ENCODE results near the gene CYB561D1.
"Not testable (repeated sequence)": the region's sequence is repeated elsewhere in the genome, so short reads cannot be mapped to it uniquely, and the experiment has no call there.

The CYB561D1 gene, protein sequence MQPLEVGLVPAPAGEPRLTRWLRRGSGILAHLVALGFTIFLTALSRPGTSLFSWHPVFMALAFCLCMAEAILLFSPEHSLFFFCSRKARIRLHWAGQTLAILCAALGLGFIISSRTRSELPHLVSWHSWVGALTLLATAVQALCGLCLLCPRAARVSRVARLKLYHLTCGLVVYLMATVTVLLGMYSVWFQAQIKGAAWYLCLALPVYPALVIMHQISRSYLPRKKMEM

GRCh38 chr1:109493805-109494539 lies at the start of gene CYB561D1:
Gene CYB561D1, plus strand, starts transcription at chr1:109494094. Its CDS starts 46 bp downstream, at chr1:109494140.
- DNase-seq, result peak; percentile 65

DNA sequence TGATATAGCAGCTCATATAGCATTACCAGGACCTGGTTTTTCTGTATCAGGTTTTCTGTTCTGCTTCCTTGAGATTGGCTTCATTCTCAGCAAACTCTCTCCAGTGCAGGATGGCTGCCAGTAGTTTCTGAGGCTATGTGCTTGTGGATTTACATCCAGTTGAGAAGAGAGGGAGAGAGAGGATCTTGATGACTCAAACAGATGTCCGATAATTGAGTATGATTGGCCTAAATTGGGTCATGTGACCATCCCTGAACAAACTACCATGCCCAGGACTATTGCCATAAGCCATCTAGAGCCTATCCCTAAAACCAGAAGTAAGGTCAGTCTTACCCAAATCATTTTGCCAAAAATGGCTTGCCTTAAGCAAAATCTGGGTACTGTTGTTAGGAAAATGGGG lies 49.5 kb upstream of the CYB561D1 start:
- DNase-seq, result no peak

- DNase-seq, result not testable (repeated sequence)
Measured at GRCh38 chr1:109445949-109446695, 47.8 kb upstream of the CYB561D1 start.

GRCh38 chr1:109447524-109447923 lies 46.4 kb upstream of the CYB561D1 start:
- DNase-seq, result no peak

GRCh38 chr1:109454497-109455133 lies 39.3 kb upstream of the CYB561D1 start:
- no peak for DNase-seq

DNA sequence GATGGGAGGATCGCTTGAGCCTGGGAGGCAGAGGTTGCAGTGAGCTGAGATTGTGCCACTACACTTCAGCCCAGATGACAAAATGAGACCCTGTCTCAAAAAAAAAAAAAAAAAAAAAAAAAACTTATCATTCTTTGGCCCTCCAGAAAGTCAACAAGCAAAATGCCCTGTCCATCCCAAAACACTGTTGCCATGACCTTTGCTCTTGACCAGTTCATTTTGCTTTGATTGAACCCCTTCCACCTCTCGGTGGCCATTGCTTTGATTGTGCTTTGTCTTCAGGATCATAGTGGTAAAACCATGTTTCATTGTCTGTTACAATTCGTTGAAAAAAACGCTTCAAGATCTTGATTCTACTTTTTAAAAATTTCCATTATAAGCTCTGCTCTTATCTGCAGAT lies 36.1 kb upstream of the CYB561D1 start:
- no peak for DNase-seq

DNA sequence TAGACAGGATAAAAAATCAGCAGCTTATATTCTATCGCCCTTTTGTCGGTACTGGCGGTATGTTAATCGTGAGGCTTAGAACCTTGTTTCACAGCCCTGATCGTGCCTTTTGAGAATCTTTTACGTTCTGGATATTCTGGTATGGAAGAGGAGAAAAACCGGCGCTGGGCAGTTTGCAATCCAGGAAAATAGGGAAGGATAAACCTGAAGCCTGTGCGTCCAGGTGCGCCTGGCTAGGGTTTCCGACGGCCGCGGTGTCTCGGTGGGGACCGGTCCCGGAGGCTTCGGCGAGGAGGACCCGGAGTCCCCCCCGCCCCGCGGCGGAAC lies 27.8 kb upstream of the CYB561D1 start:
- DNase-seq, result no peak

DNA sequence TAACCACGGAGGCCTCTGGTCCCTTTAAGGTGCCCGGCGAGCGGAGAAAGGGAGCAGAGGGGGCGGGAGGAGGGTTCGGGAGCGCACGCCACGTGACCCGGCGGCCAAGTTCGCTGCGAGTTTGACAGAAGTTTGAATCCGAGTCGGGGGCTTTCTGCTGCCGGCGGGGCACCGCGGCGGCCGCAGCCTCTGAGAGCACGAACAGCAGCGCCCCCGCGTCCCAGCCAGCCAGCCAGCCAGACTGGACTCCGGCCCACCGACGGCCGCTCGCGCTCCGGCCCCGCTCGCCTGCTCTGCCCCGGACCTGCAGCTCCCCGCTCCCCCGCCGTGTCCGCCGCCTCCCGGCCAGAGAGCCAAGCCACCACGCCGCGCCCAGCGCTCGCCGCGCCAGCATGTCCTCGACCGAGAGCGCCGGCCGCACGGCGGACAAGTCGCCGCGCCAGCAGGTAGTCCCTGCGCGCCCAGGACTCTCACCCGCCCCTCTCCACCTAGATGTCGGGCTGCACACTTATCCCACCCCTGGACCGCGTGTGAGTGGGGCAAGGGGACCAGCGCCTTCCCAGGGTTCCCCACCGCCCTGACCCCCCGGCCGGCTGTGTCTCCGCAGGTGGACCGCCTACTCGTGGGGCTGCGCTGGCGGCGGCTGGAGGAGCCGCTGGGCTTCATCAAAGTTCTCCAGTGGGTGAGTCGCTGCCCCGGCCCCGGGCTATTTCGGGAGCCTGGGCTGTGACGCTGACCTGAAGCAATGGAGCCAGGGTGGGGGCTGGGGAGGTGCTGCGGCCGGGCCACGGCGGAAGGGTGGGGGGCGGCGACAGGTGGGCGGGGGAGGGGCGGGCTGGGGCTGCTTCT lies 27.2 kb upstream of the CYB561D1 start, which contains the start of gene SYPL2:
Gene SYPL2, plus strand, starts transcription at position 95 of the 849 bp plus-strand sequence. Its CDS starts 298 bp downstream, at position 393.
- DNase-seq, result no peak

- DNase-seq, result no peak
Measured at GRCh38 chr1:109467301-109467777, 26.6 kb upstream of the CYB561D1 start.

GRCh38 chr1:109468061-109468460 lies 25.8 kb upstream of the CYB561D1 start:
- DNase-seq, result no peak

DNA sequence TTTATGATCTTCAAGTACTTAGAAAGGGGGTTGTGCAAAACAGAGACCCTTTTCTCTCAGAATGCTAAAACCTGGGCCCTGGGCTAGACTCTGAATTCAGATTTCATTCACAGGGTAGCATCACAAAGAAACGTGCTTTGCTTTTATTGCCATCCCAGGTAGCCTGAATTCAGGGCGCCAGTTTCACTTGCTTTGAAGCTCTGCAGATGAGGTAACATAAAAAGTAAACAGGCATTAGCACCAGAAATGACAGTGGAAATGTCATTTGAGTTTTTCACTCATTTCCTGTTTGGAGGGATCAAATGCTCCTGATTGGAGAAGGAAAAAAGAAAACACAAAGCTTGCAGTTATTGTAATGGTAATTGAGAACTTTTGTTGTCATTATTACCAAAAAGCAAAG lies 25.0 kb upstream of the CYB561D1 start:
- no peak for DNase-seq

GRCh38 chr1:109470245-109470644 lies 23.6 kb upstream of the CYB561D1 start:
- DNase-seq, result no peak

GRCh38 chr1:109472779-109473178 lies 21.1 kb upstream of the CYB561D1 start:
- DNase-seq, result no peak

- not testable (repeated sequence) for DNase-seq
Measured at GRCh38 chr1:109473284-109474057, 20.4 kb upstream of the CYB561D1 start.

DNA sequence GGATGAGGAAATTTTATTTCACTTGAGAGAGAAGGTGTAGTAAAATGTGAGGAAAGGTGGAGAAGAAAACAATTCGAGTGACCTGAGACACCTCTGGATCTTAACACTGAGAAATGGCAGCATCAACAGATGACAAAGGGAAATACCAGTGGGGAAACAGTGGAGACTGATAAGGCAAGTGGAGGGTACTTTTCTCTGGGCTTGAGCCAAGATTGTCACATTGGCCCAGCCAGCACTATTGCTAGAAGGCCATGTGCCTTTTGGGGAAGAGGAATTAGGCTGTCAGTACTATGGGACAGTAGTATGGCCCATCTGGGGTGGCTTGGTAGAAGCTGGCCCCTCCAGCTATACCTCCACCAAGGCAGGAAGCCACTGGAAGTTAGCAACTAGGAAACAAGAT lies 19.2 kb upstream of the CYB561D1 start:
- no peak for DNase-seq

- DNase-seq, result no peak
Measured at GRCh38 chr1:109475261-109475660, 18.6 kb upstream of the CYB561D1 start.

DNA sequence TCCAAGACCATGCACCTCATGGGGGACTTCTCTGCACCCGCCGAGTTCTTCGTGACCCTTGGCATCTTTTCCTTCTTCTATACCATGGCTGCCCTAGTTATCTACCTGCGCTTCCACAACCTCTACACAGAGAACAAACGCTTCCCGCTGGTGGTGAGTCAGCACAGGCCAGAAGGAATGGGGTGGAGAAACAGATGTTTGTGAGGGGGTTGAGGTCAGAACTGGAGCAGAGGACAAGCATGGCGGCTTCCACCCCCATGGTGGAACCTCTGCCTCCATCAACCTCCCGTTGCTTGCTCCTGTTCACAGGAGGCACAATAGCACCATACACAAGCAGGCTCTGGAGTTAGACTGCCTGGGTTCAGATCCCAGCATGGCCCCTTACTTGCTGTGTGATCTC lies 17.1 kb upstream of the CYB561D1 start:
- DNase-seq, result no peak

GRCh38 chr1:109477821-109478220 lies 16.1 kb upstream of the CYB561D1 start:
- no peak for DNase-seq

- DNase-seq, result no peak
Measured at GRCh38 chr1:109478806-109479205, 15.1 kb upstream of the CYB561D1 start.

DNA sequence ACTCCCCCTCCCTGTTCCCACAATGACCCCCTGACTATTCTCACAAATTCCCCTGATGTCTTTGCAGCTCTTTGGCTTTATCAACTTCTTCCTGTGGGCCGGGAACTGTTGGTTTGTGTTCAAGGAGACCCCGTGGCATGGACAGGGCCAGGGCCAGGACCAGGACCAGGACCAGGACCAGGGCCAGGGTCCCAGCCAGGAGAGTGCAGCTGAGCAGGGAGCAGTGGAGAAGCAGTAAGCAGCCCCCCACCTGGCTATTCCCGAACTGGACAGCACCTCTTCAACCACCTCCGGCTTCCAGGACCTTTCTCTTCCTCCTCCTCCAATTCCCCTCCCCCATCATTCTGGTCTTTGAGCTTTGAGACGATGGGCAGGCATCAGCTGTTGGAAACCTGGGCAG lies 14.6 kb upstream of the CYB561D1 start:
- no peak for DNase-seq

- no peak for DNase-seq
Measured at GRCh38 chr1:109479901-109480300, 14.0 kb upstream of the CYB561D1 start.
